Right lobe of liver (tissue), 4 donors: ENCODE measurements around the gene TTC31.

Experiments
- POLR2A ChIP-seq: fragments of 450-650 bp; IDR thresholded peaks from one replicate; pipeline ENCODE4 v1.6.1; 2017; ENCODE audit warnings: antibody characterized with exemption, mild to moderate bottlenecking
- TF ChIP-seq, protein P1 (sequence below), 4 donors: fragments of 200-600 bp in 3 of 4; fragments of 450-650 bp in 1 of 4; IDR thresholded peaks; one replicate each; pipeline versions ENCODE4 v1.5.1 to v1.8.0; 2016 to 2022; ENCODE audit warnings: antibody characterized with exemption in 4 of 4, mild to moderate bottlenecking in 2 of 4
- donor health status: DM: no; HTN: no; CAD: no.
- donor health status: DM: no; HTN: no; CAD: no.
- donor health status: DM: no; HTN: yes; CAD: no.

DNA sequence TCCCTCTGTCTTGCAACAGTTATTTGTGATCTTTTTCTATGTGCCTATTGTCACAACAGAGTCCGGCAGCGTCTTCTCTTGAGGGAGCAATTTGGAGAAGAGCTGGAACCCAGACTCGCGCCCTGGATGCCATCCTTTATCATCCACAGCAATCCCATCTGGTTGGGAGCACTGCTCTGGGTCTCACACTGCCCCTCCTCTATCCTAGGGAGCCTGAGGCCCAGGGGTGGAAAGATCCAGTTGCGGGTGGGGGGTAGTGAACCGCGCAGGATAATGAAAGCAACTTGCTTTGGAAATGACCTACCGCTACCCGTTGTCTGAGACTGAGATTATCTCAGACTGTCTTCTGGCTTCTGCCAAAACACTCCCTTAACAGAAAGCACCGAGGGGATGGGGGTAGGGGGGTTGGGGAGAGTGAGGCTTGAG is 23.9 kb upstream of the TTC31 start:
- TF ChIP-seq, protein P1, sequence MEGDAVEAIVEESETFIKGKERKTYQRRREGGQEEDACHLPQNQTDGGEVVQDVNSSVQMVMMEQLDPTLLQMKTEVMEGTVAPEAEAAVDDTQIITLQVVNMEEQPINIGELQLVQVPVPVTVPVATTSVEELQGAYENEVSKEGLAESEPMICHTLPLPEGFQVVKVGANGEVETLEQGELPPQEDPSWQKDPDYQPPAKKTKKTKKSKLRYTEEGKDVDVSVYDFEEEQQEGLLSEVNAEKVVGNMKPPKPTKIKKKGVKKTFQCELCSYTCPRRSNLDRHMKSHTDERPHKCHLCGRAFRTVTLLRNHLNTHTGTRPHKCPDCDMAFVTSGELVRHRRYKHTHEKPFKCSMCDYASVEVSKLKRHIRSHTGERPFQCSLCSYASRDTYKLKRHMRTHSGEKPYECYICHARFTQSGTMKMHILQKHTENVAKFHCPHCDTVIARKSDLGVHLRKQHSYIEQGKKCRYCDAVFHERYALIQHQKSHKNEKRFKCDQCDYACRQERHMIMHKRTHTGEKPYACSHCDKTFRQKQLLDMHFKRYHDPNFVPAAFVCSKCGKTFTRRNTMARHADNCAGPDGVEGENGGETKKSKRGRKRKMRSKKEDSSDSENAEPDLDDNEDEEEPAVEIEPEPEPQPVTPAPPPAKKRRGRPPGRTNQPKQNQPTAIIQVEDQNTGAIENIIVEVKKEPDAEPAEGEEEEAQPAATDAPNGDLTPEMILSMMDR (IDR thresholded peaks at IDR 0.05), result no peak
- no peak for TF ChIP-seq POLR2A
